GM12878 (cell line): Measurements from ENCODE around the gene CLK4. TPM values are rescaled to one million over a fixed set of nuclear protein-coding genes. Genes with fewer than 3 reads are reported as not detected.

ENCODE experiments used
- ATAC-seq: fragments of 200-7000 bp; cut with Tn5 transposase; 3 replicates; pipeline ENCODE4 v1.9.1; 2020; ENCODE audit warnings: mild to moderate bottlenecking, moderate library complexity
- BruUV-seq: library from RNA; stranded (reverse); fragments of 400-500 nt; replicated peaks from 2 replicates; lab custom pipeline; 2021; lab: Mats Ljungman, UMichigan
- CTCF ChIA-PET: fragments of 300-600 bp; sonication (Branson Sonifier 250); formaldehyde crosslinking; extraction: SDS; loops from one replicate; lab custom pipeline; 2021; ENCODE audit warnings: inconsistent platforms; lab: Yijun Ruan, JAX
- POLR2A ChIA-PET: fragments of 350-600 bp; formaldehyde crosslinking; extraction: SDS; loops from one replicate; lab custom pipeline; 2021; ENCODE audit warnings: inconsistent platforms; lab: Charles Lee
- RAD21 ChIA-PET: fragments of 300-600 bp; sonication (Branson Sonifier 250); formaldehyde crosslinking; loops from one replicate; lab custom pipeline; 2023; ENCODE audit warnings: antibody characterized with exemption; ENCODE audit not compliant: unreplicated experiment; lab: Charles Lee
- SMC1A ChIA-PET: fragments of 300-600 bp; sonication (Branson Sonifier 250); formaldehyde crosslinking; loops from one replicate; lab custom pipeline; 2023; ENCODE audit not compliant: unreplicated experiment, uncharacterized antibody; lab: Charles Lee
- DNase-seq: peaks from one replicate; pipeline ENCODE4 v3.0.0-alpha.2; 2011; ENCODE audit warnings: low read depth, low spot score
- FAIRE-seq: peaks from 3 replicates; lab custom pipeline; 2011; peaks lifted over from hg19 to GRCh38; lab: Jason Lieb, UNC
- H2AFZ ChIP-seq: 2 replicates; pipeline ENCODE4 v1.6.0; 2011; ENCODE audit warnings: low read depth, low read length, control low read depth; ENCODE audit not compliant: control insufficient read depth
- H3K27ac ChIP-seq: 2 replicates; pipeline ENCODE4 v1.5.1; 2011; ENCODE audit warnings: control low read depth; ENCODE audit not compliant: control insufficient read depth, insufficient read depth
- H3K27me3 ChIP-seq, 2 experiments: replicated peaks in 1 of 2; 2 replicates each; pipeline versions ENCODE4 v1.6.0 to v1.6.1; 2011; ENCODE audit warnings: low read length in 1 of 2; ENCODE audit not compliant: control insufficient read depth in 2 of 2, insufficient read depth in 2 of 2
- H3K36me3 ChIP-seq, 2 experiments: 2 replicates each; pipeline ENCODE4 v1.5.1; 2011; ENCODE audit warnings: low read length in 1 of 2; ENCODE audit not compliant: control insufficient read depth in 2 of 2, insufficient read depth in 2 of 2
- H3K4me1 ChIP-seq: 2 replicates; pipeline ENCODE4 v1.6.1; 2011; ENCODE audit warnings: mild to moderate bottlenecking, low read length, moderate library complexity, mixed read lengths; ENCODE audit not compliant: control insufficient read depth, insufficient read depth
- H3K4me2 ChIP-seq: 2 replicates; pipeline ENCODE4 v1.6.0; 2011; ENCODE audit warnings: control low read depth; ENCODE audit not compliant: control insufficient read depth, insufficient read depth
- H3K4me3 ChIP-seq: fragments of 200-600 bp; sonication (generic); 2 replicates; pipeline ENCODE4 v1.5.1; 2016
- H3K79me2 ChIP-seq: 2 replicates; pipeline ENCODE4 v1.6.0; 2011; ENCODE audit warnings: low read length; ENCODE audit not compliant: control insufficient read depth, insufficient read depth
- H3K9ac ChIP-seq: 2 replicates; pipeline ENCODE4 v1.8.0; 2011; ENCODE audit warnings: low read length, control low read depth, mixed read lengths; ENCODE audit not compliant: control insufficient read depth, insufficient read depth
- H3K9me3 ChIP-seq: replicated peaks from 3 replicates; pipeline ENCODE4 v1.5.1; 2011; ENCODE audit warnings: mild to moderate bottlenecking, low read length; ENCODE audit not compliant: control insufficient read depth, insufficient read depth
- H4K20me1 ChIP-seq: 2 replicates; pipeline ENCODE4 v1.6.0; 2011; ENCODE audit not compliant: control insufficient read depth, insufficient read depth
- BACH1 ChIP-seq: fragments of 450-650 bp; IDR thresholded peaks from 2 replicates; pipeline ENCODE4 v1.6.1; 2017; ENCODE audit warnings: mild to moderate bottlenecking, borderline replicate concordance
- BCL11A ChIP-seq: IDR thresholded peaks from 2 replicates; pipeline ENCODE4 v1.6.1; 2011; ENCODE audit warnings: low read depth, low read length
- BMI1 ChIP-seq: fragments of 450-650 bp; IDR thresholded peaks from 2 replicates; pipeline ENCODE4 v1.6.1; 2016; ENCODE audit warnings: mild to moderate bottlenecking, moderate library complexity, borderline replicate concordance
- ESRRA ChIP-seq: IDR thresholded peaks from 2 replicates; pipeline ENCODE4 v1.6.1; 2012; ENCODE audit warnings: mild to moderate bottlenecking, low read length, improper control_type of control experiment
- MTA3 ChIP-seq: IDR thresholded peaks from 2 replicates; pipeline ENCODE4 v1.6.1; 2012; ENCODE audit warnings: low read length, inconsistent platforms, borderline replicate concordance
- NFYB ChIP-seq: IDR thresholded peaks from 2 replicates; pipeline ENCODE4 v1.6.1; 2011; ENCODE audit warnings: low read depth, mild to moderate bottlenecking, low read length, improper control_type of control experiment, moderate library complexity; ENCODE audit not compliant: insufficient read depth
- NR2C2 ChIP-seq: IDR thresholded peaks from 2 replicates; pipeline ENCODE4 v1.6.1; 2011; ENCODE audit warnings: borderline replicate concordance, low read depth; ENCODE audit not compliant: control insufficient read depth, insufficient read length
- POLR2AphosphoS5 ChIP-seq: IDR thresholded peaks from 2 replicates; pipeline ENCODE4 v1.6.1; 2011; ENCODE audit warnings: mild to moderate bottlenecking, low read length, inconsistent platforms
- RBBP5 ChIP-seq: fragments of 200-600 bp; sonication (generic); conservative IDR thresholded peaks from 2 replicates; pipeline ENCODE4 v1.6.1; 2016
- RELA ChIP-seq: fragments of 450-650 bp; IDR thresholded peaks from 2 replicates; pipeline ENCODE4 v1.8.0; 2014; ENCODE audit warnings: borderline replicate concordance; ENCODE audit not compliant: partially characterized antibody
- WRNIP1 ChIP-seq: IDR thresholded peaks from 2 replicates; pipeline ENCODE4 v1.6.1; 2011; ENCODE audit warnings: low read depth, low read length, improper control_type of control experiment, borderline replicate concordance
- YY1 ChIP-seq: IDR thresholded peaks from 2 replicates; pipeline ENCODE4 v1.6.1; 2011; ENCODE audit warnings: low read depth, mild to moderate bottlenecking, low read length
- ZSCAN29 ChIP-seq: fragments of 450-650 bp; IDR thresholded peaks from 2 replicates; pipeline ENCODE4 v1.6.1; 2017; ENCODE audit warnings: mild to moderate bottlenecking, moderate library complexity
- WGBS: methylation state at CpG from one replicate; pipeline ENCODE4 v1.1.6; 2016; ENCODE audit warnings: low lambda C conversion rate; ENCODE audit not compliant: insufficient replicate concordance, insufficient coverage; ENCODE audit errors: missing lambda C conversion rate; 5-methylcytosine and 5-hydroxymethylcytosine counted together
- in situ Hi-C: fragments of 300-500 bp; cut with MboI; formaldehyde crosslinking; loops from 9 replicates; pipeline ENCODE4 v1.14.3; 2018; ENCODE audit warnings: mixed read lengths
- intact Hi-C: fragments of 100-400 bp; cut with micrococcal nuclease; formaldehyde crosslinking; loops from one replicate; pipeline ENCODE4 v1.14.2; 2022; ENCODE audit not compliant: unreplicated experiment
- polyA plus RNA-seq, 11 experiments: library from polyadenylated mRNA; depleted of rRNA in 4 of 11; unstranded in 6 of 11; stranded (reverse) in 5 of 11; fragments of >200 nt; fragmentation: Nextera tagmentation in 4 of 11; fragmentation: Illumina TruSeq in 1 of 11; extraction: Ambion mirVana in 4 of 11; extraction: Trizol in 1 of 11; gene quantifications; 1 replicate in 1 of 11; 2 replicates in 10 of 11; pipeline versions ENCODE4 v1.2.1 to v1.2.3, GENCODE V29; 2011 to 2016; ENCODE audit warnings: inconsistent platforms in 2 of 11, missing spikeins in 2 of 11, low read depth in 1 of 11
- total RNA-seq, 4 experiments: library from RNA; depleted of rRNA in 3 of 4; stranded (reverse); fragments of >200 nt in 3 of 4; fragmentation: Illumina TruSeq in 1 of 4; extraction: Trizol in 1 of 4; gene quantifications; 2 replicates each; pipeline versions ENCODE4 v1.2.1 to v1.2.3, GENCODE V29; 2013 to 2021
- TF ChIP-seq, protein P1 (sequence below): fragments of 450-650 bp; IDR thresholded peaks from 2 replicates; pipeline ENCODE4 v1.6.1; 2017; ENCODE audit warnings: mild to moderate bottlenecking
- TF ChIP-seq, protein P2 (sequence below): fragments of 450-650 bp; IDR thresholded peaks from 2 replicates; pipeline ENCODE4 v1.6.1; 2017; ENCODE audit warnings: mild to moderate bottlenecking, low read depth, inconsistent platforms; ENCODE audit not compliant: poor library complexity, severe bottlenecking
- TF ChIP-seq, protein P3 (sequence below): fragments of 450-650 bp; IDR thresholded peaks from 2 replicates; pipeline ENCODE4 v1.6.1; 2018; ENCODE audit warnings: mild to moderate bottlenecking, low read depth, moderate library complexity; ENCODE audit not compliant: partially characterized antibody
- TF ChIP-seq, protein P4 (sequence below): fragments of 450-650 bp; conservative IDR thresholded peaks from 2 replicates; pipeline ENCODE4 v1.6.1; 2017; ENCODE audit warnings: mild to moderate bottlenecking, moderate library complexity

Gene CLK4
- total and polyA plus RNA-seq, 10 of the 15 experiments (the other 5 are each of a cell fraction or from before 2014, with no cell fraction given), result 13.6 to 47.9 (median 19.1) TPM

DNA sequence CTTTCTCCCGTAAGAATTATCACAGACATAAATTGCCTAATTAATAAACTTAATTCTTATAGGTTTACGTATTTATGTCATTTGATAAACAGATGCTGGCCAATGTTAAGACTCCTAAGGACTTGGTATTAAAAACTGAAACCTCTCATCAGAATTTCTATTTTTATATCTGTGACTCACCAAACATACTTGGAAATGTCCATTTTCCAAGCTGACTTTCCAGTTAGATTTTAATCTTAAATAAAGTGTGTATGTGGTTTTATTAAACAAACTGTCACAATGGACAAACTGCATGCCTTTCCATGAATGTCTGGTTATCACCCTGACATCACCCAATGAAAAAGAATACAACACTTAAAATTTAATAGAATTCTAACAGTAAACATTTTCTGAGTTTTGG lies 24.1 kb downstream of the CLK4 start:
- H2AFZ ChIP-seq, result no peak overlapping the region
- H3K9ac ChIP-seq, result no peak overlapping the region
- intact Hi-C loops, result no loop called here
- no peak overlapping the region for H3K27ac ChIP-seq
- H3K4me3 ChIP-seq, result no peak overlapping the region
- no peaks in the 10 kb centered on the region for H4K20me1 ChIP-seq
- H3K36me3 ChIP-seq, result peaks cover 5 to 36% of the 10 kb centered on the region in 2 experiments
- no TSS peak for BruUV-seq
- in situ Hi-C loops, result no loop called here
- no peak for DNase-seq
- no peaks in the 10 kb centered on the region for H3K9me3 ChIP-seq
- H3K27me3 ChIP-seq, result no peaks in the 10 kb centered on the region
- no peaks in the 10 kb centered on the region for H3K4me1 ChIP-seq
- POLR2A ChIA-PET, result no interaction called here
- SMC1A ChIA-PET, result no interaction called here
- CTCF ChIA-PET, result no interaction called here
- RAD21 ChIA-PET, result no interaction called here
- no peaks in the 10 kb centered on the region for H3K79me2 ChIP-seq
- ATAC-seq, result no peak
- FAIRE-seq, result no peak
- no peak overlapping the region for H3K4me2 ChIP-seq
- 100% methylated on average over 2 of the region's 2 CpGs for WGBS
- TF ChIP-seq ZSCAN29 (no peak), WRNIP1 (no peak), NR2C2 (no peak), YY1 (no peak), BCL11A (no peak), ESRRA (no peak), MTA3 (no peak), BACH1 (no peak), NFYB (no peak), RELA (no peak), POLR2AphosphoS5 (no peak), BMI1 (no peak), RBBP5 (no peak)
- TF ChIP-seq, protein P1, sequence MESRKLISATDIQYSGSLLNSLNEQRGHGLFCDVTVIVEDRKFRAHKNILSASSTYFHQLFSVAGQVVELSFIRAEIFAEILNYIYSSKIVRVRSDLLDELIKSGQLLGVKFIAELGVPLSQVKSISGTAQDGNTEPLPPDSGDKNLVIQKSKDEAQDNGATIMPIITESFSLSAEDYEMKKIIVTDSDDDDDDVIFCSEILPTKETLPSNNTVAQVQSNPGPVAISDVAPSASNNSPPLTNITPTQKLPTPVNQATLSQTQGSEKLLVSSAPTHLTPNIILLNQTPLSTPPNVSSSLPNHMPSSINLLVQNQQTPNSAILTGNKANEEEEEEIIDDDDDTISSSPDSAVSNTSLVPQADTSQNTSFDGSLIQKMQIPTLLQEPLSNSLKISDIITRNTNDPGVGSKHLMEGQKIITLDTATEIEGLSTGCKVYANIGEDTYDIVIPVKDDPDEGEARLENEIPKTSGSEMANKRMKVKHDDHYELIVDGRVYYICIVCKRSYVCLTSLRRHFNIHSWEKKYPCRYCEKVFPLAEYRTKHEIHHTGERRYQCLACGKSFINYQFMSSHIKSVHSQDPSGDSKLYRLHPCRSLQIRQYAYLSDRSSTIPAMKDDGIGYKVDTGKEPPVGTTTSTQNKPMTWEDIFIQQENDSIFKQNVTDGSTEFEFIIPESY, result no peak
- TF ChIP-seq, protein P2, sequence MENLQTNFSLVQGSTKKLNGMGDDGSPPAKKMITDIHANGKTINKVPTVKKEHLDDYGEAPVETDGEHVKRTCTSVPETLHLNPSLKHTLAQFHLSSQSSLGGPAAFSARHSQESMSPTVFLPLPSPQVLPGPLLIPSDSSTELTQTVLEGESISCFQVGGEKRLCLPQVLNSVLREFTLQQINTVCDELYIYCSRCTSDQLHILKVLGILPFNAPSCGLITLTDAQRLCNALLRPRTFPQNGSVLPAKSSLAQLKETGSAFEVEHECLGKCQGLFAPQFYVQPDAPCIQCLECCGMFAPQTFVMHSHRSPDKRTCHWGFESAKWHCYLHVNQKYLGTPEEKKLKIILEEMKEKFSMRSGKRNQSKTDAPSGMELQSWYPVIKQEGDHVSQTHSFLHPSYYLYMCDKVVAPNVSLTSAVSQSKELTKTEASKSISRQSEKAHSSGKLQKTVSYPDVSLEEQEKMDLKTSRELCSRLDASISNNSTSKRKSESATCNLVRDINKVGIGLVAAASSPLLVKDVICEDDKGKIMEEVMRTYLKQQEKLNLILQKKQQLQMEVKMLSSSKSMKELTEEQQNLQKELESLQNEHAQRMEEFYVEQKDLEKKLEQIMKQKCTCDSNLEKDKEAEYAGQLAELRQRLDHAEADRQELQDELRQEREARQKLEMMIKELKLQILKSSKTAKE, result no peak
- TF ChIP-seq, protein P3, sequence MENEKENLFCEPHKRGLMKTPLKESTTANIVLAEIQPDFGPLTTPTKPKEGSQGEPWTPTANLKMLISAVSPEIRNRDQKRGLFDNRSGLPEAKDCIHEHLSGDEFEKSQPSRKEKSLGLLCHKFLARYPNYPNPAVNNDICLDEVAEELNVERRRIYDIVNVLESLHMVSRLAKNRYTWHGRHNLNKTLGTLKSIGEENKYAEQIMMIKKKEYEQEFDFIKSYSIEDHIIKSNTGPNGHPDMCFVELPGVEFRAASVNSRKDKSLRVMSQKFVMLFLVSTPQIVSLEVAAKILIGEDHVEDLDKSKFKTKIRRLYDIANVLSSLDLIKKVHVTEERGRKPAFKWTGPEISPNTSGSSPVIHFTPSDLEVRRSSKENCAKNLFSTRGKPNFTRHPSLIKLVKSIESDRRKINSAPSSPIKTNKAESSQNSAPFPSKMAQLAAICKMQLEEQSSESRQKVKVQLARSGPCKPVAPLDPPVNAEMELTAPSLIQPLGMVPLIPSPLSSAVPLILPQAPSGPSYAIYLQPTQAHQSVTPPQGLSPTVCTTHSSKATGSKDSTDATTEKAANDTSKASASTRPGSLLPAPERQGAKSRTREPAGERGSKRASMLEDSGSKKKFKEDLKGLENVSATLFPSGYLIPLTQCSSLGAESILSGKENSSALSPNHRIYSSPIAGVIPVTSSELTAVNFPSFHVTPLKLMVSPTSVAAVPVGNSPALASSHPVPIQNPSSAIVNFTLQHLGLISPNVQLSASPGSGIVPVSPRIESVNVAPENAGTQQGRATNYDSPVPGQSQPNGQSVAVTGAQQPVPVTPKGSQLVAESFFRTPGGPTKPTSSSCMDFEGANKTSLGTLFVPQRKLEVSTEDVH, result no peak
- TF ChIP-seq, protein P4, sequence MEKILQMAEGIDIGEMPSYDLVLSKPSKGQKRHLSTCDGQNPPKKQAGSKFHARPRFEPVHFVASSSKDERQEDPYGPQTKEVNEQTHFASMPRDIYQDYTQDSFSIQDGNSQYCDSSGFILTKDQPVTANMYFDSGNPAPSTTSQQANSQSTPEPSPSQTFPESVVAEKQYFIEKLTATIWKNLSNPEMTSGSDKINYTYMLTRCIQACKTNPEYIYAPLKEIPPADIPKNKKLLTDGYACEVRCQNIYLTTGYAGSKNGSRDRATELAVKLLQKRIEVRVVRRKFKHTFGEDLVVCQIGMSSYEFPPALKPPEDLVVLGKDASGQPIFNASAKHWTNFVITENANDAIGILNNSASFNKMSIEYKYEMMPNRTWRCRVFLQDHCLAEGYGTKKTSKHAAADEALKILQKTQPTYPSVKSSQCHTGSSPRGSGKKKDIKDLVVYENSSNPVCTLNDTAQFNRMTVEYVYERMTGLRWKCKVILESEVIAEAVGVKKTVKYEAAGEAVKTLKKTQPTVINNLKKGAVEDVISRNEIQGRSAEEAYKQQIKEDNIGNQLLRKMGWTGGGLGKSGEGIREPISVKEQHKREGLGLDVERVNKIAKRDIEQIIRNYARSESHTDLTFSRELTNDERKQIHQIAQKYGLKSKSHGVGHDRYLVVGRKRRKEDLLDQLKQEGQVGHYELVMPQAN, result no peak
